Neutrophil (primary cell): Measurements from ENCODE around the gene ZPR1.

Experiments
- H3K27ac ChIP-seq: fragments of 200-600 bp; sonication (generic); 2 replicates; pipeline ENCODE4 v1.5.1; 2016; ENCODE audit warnings: mild to moderate bottlenecking, moderate library complexity
- H3K27me3 ChIP-seq: fragments of 200-600 bp; sonication (generic); 2 replicates; pipeline ENCODE4 v1.6.0; 2016; ENCODE audit warnings: mild to moderate bottlenecking
- H3K36me3 ChIP-seq: fragments of 200-600 bp; sonication (generic); 2 replicates; pipeline ENCODE4 v1.5.1; 2017
- H3K4me1 ChIP-seq, 2 experiments: fragments of 200-600 bp in 1 of 2; sonication (generic) in 1 of 2; 1 replicate in 1 of 2; 2 replicates in 1 of 2; pipeline versions ENCODE4 v1.5.1 to v1.6.1; 2013 to 2016; ENCODE audit warnings: low read depth in 1 of 2, low read length in 1 of 2, mild to moderate bottlenecking in 1 of 2, moderate library complexity in 1 of 2; ENCODE audit not compliant: control insufficient read depth in 1 of 2, insufficient read depth in 1 of 2
- H3K4me3 ChIP-seq, 2 experiments: fragments of 200-600 bp in 1 of 2; sonication (generic) in 1 of 2; 1 replicate in 1 of 2; 2 replicates in 1 of 2; pipeline ENCODE4 v1.5.1; 2013 to 2016; ENCODE audit warnings: low read depth in 1 of 2, low read length in 1 of 2, mild to moderate bottlenecking in 1 of 2, moderate library complexity in 1 of 2
- H3K9me3 ChIP-seq: fragments of 200-600 bp; sonication (generic); 2 replicates; pipeline ENCODE4 v1.5.1; 2016
- CTCF ChIP-seq: fragments of 200-600 bp; sonication (generic); IDR thresholded peaks from 2 replicates; pipeline ENCODE4 v1.5.1; 2016; ENCODE audit warnings: antibody characterized with exemption

Gene ZPR1

GRCh38 chr11:116740741-116741140 lies 47.1 kb downstream of the ZPR1 start:
- no peak overlapping the region for H3K4me3 ChIP-seq
- no peak overlapping the region for H3K27ac ChIP-seq
- H3K4me1 ChIP-seq: no peaks in the 10 kb centered on the region
- TF ChIP-seq CTCF: no peak
- peaks cover 11% of the 10 kb centered on the region for H3K36me3 ChIP-seq
- H3K9me3 ChIP-seq: no peaks in the 10 kb centered on the region
- no peaks in the 10 kb centered on the region for H3K27me3 ChIP-seq

GRCh38 chr11:116738975-116739374 lies 48.8 kb downstream of the ZPR1 start:
- H3K36me3 ChIP-seq: no peaks in the 10 kb centered on the region
- no peak overlapping the region for H3K4me3 ChIP-seq
- H3K27ac ChIP-seq: no peak overlapping the region
- no peak for TF ChIP-seq CTCF
- H3K4me1 ChIP-seq: no peaks in the 10 kb centered on the region
- H3K27me3 ChIP-seq: no peaks in the 10 kb centered on the region
- no peaks in the 10 kb centered on the region for H3K9me3 ChIP-seq

GRCh38 chr11:116736763-116737162 lies 51.1 kb downstream of the ZPR1 start:
- no peak overlapping the region for H3K4me3 ChIP-seq
- no peak overlapping the region for H3K27ac ChIP-seq
- no peaks in the 10 kb centered on the region for H3K36me3 ChIP-seq
- TF ChIP-seq CTCF: no peak
- no peaks in the 10 kb centered on the region for H3K9me3 ChIP-seq
- no peaks in the 10 kb centered on the region for H3K4me1 ChIP-seq
- H3K27me3 ChIP-seq: peaks cover 2% of the 10 kb centered on the region

DNA sequence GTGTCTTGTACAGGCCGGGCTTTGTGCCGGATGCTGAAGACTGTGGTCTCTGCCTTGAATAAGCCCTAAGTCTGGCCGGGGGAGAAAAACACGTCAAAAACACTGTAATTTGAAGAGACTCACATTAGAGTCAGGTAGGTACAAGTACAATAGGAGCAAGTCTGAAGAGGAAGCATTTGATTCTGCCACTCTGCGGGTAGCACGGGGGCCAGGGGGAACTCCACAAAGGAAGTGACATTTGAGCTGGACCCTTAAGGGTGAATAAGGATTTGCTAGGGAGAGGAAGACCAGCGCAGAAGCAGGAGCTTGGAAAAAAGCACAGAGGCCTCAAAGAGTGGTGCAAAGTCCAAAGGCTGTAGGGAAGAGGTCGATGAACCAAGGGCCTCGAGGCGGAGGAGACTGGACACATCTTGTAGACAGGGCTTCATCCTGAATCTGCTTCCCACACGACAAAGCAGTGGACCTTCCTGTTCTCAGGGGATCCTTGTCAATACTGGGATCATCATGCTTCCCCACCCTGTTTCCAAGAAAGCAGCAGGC lies 53.8 kb downstream of the ZPR1 start:
- no peaks in the 10 kb centered on the region for H3K9me3 ChIP-seq
- no peaks in the 10 kb centered on the region for H3K36me3 ChIP-seq
- H3K4me3 ChIP-seq: no peak overlapping the region
- H3K27ac ChIP-seq: no peak overlapping the region
- peaks cover 4% of the 10 kb centered on the region for H3K27me3 ChIP-seq
- H3K4me1 ChIP-seq: no peaks in the 10 kb centered on the region
- TF ChIP-seq CTCF: no peak

- H3K4me1 ChIP-seq: no peaks in the 10 kb centered on the region
- H3K4me3 ChIP-seq: no peak overlapping the region
- H3K27ac ChIP-seq: no peak overlapping the region
- no peak for TF ChIP-seq CTCF
- H3K9me3 ChIP-seq: no peaks in the 10 kb centered on the region
- no peaks in the 10 kb centered on the region for H3K36me3 ChIP-seq
- peaks cover 6% of the 10 kb centered on the region for H3K27me3 ChIP-seq
Observed at GRCh38 chr11:116733043-116733755, 54.6 kb downstream of the ZPR1 start.
